Heart left ventricle (tissue), 13 donors: Measurements from ENCODE around the gene SUPT3H.

Source experiments
- POLR2A ChIP-seq, 2 donors: fragments of 450-650 bp; IDR thresholded peaks; one replicate each; pipeline ENCODE4 v1.6.1; 2017; ENCODE audit warnings: antibody characterized with exemption in 2 of 2, mild to moderate bottlenecking in 2 of 2, moderate library complexity in 2 of 2
- TF ChIP-seq, protein P1 (sequence below), 12 donors: fragments of 200-600 bp; sonication (generic) in 4 of 12; IDR thresholded peaks; one replicate each; pipeline versions ENCODE4 v1.5.0 to v1.8.0; 2018 to 2022; ENCODE audit warnings: antibody characterized with exemption in 12 of 12, mild to moderate bottlenecking in 5 of 12
- donor health status: ischemic (EF 13 %, LVEDD 7.1; RV severe dilation, severe dysfunction).
- donor health status: DM: no; HTN: yes; CAD: no.
- donor health status: DM: no; HTN: no; CAD: no.
- donor health status: ischemic (EF 25% LVEDD 6.9; RV normal size, moderate dysfunction).
- donor health status: ischemic (EF 25% LVEDD 5.7; RV mildly dilated, moderate dysfunction).
- donor health status: ischemic (EF 35%, LVEDD 5.7; RV mildly dilated, moderate dysfunction).
- donor health status: nonischemic (EF 11% LVEDD 7.7; RV severe dilation, severe dysfunction).
- donor health status: DM: yes; HTN: yes; CAD: no.
- donor health status: PGD.
- donor health status: ischemic (EF 29% LVEDD 5.4; RV normal size, mild dysfunction).
- donor health status: nonischemic (EF 23%, LVEDD 6.1; RV moderate dilation, normal function).

DNA sequence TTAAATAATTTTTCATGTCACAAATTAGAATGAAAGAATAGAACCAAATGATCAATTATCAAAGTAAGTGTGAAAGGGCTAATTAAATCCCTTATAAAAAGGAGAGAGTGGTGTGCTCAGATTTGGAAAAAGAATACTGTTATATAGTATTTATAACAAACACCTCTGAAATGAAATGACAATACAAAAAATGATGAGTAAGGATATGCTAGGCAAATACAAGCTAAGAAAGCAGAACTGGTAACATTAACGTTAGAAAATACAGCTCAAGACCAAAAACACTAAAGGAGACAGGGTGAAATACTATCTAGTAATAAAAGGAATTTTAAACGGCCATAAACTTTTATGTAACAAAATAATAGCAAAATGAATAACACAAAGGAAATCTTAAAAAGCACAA lies 373.8 kb downstream of the SUPT3H start:
- TF ChIP-seq, protein P1, sequence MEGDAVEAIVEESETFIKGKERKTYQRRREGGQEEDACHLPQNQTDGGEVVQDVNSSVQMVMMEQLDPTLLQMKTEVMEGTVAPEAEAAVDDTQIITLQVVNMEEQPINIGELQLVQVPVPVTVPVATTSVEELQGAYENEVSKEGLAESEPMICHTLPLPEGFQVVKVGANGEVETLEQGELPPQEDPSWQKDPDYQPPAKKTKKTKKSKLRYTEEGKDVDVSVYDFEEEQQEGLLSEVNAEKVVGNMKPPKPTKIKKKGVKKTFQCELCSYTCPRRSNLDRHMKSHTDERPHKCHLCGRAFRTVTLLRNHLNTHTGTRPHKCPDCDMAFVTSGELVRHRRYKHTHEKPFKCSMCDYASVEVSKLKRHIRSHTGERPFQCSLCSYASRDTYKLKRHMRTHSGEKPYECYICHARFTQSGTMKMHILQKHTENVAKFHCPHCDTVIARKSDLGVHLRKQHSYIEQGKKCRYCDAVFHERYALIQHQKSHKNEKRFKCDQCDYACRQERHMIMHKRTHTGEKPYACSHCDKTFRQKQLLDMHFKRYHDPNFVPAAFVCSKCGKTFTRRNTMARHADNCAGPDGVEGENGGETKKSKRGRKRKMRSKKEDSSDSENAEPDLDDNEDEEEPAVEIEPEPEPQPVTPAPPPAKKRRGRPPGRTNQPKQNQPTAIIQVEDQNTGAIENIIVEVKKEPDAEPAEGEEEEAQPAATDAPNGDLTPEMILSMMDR (IDR thresholded peaks at IDR 0.05) = no peak
- TF ChIP-seq POLR2A (IDR thresholded peaks at IDR 0.05) = no peak
